WI38 (cell line): ENCODE data around the gene C1orf56.

Experiments
- H3K4me3 ChIP-seq: 2 replicates; pipeline ENCODE4 v1.5.1; 2011; ENCODE audit warnings: low read depth, mild to moderate bottlenecking, control low read depth, low read length
- CTCF ChIP-seq: IDR thresholded peaks from 2 replicates; pipeline ENCODE4 v1.5.1; 2012; ENCODE audit warnings: low read depth, mild to moderate bottlenecking, control low read depth, low read length

The C1orf56 gene

GRCh38 chr1:151009206-151009587, 38.4 kb upstream of the C1orf56 start:
- TF ChIP-seq CTCF = no peak
- peak overlapping the region; percentile 88 for H3K4me3 ChIP-seq

GRCh38 chr1:151009674-151010345, 37.7 kb upstream of the C1orf56 start:
- TF ChIP-seq CTCF = no peak

DNA sequence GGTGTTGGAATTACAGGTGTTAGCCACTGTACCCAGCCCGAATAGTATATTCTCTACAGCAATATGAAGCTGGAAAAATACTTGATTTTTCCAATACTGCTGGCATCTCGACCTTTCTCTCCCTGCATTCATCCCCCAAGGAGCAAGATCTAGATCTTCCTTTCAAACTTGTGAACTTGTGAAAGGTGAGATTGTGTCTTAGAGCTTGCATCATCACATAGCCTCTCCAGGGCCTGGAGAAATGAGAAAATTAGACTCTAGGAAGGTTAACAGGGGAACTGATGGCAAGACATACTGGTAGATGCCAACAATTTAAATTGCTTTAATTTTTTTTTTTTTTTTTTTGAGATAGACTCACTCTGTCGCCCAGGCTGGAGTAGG, 37.2 kb upstream of the C1orf56 start:
- H3K4me3 ChIP-seq = no peak overlapping the region
- no peak for TF ChIP-seq CTCF

More at GRCh38 chr1:151009674-151010345, 37.7 kb upstream of the C1orf56 start:
- peak overlapping the region; percentile 88 for H3K4me3 ChIP-seq

- TF ChIP-seq CTCF = no peak
Observed at GRCh38 chr1:151011154-151011850, 36.2 kb upstream of the C1orf56 start.

GRCh38 chr1:151012684-151013471, 34.7 kb upstream of the C1orf56 start:
- no peak overlapping the region for H3K4me3 ChIP-seq
- no peak for TF ChIP-seq CTCF

More at GRCh38 chr1:151011154-151011850, 36.2 kb upstream of the C1orf56 start:
- no peak overlapping the region for H3K4me3 ChIP-seq

GRCh38 chr1:151013518-151013917, 34.0 kb upstream of the C1orf56 start:
- TF ChIP-seq CTCF = no peak
- no peak overlapping the region for H3K4me3 ChIP-seq
